HEK293T (cell line): Measurements from ENCODE around the gene SPACA6.

Experiments used
- CTCF ChIA-PET: fragments of 350-600 bp; formaldehyde crosslinking; extraction: SDS; loops from one replicate; lab custom pipeline; 2021; ENCODE audit warnings: antibody characterized with exemption, inconsistent platforms; lab: Yijun Ruan, JAX
- POLR2A ChIA-PET: fragments of 350-600 bp; formaldehyde crosslinking; extraction: SDS; loops from one replicate; lab custom pipeline; 2020; ENCODE audit warnings: antibody characterized with exemption, inconsistent platforms; lab: Yijun Ruan, JAX
- DNase-seq: peaks from one replicate; pipeline ENCODE4 v3.0.0; 2012; ENCODE audit warnings: mixed read lengths; ENCODE audit errors: extremely low spot score
- ARNT ChIP-seq: fragments of 450-650 bp; IDR thresholded peaks from 2 replicates; pipeline ENCODE4 v1.6.1; 2017; ENCODE audit warnings: mild to moderate bottlenecking
- BHLHE40 ChIP-seq: fragments of 450-650 bp; IDR thresholded peaks from 2 replicates; pipeline ENCODE4 v1.6.1; 2016; ENCODE audit warnings: mild to moderate bottlenecking, moderate library complexity, borderline replicate concordance
- CTBP1 ChIP-seq: fragments of 450-650 bp; IDR thresholded peaks from 2 replicates; pipeline ENCODE4 v1.6.1; 2016; ENCODE audit warnings: borderline replicate concordance
- ELF4 ChIP-seq: fragments of 450-650 bp; IDR thresholded peaks from 2 replicates; pipeline ENCODE4 v1.6.1; 2017; ENCODE audit warnings: antibody characterized with exemption
- FOXA1 ChIP-seq: fragments of 450-650 bp; IDR thresholded peaks from 2 replicates; pipeline ENCODE4 v1.6.1; 2016; ENCODE audit warnings: mild to moderate bottlenecking
- FOXK2 ChIP-seq: fragments of 450-650 bp; IDR thresholded peaks from 2 replicates; pipeline ENCODE4 v1.6.1; 2016; ENCODE audit warnings: mild to moderate bottlenecking
- FOXM1 ChIP-seq: fragments of 450-650 bp; IDR thresholded peaks from 2 replicates; pipeline ENCODE4 v1.6.1; 2017; ENCODE audit warnings: mild to moderate bottlenecking, borderline replicate concordance
- HDGF ChIP-seq: fragments of 450-650 bp; IDR thresholded peaks from 2 replicates; pipeline ENCODE4 v1.6.1; 2017; ENCODE audit warnings: antibody characterized with exemption, borderline replicate concordance
- LEF1 ChIP-seq: fragments of 450-650 bp; IDR thresholded peaks from 2 replicates; pipeline ENCODE4 v1.6.1; 2017; ENCODE audit warnings: mild to moderate bottlenecking, borderline replicate concordance
- NFRKB ChIP-seq: fragments of 450-650 bp; IDR thresholded peaks from 2 replicates; pipeline ENCODE4 v1.6.1; 2016; ENCODE audit warnings: mild to moderate bottlenecking, moderate library complexity
- PKNOX1 ChIP-seq: fragments of 450-650 bp; IDR thresholded peaks from 2 replicates; pipeline ENCODE4 v1.6.1; 2016
- SP1 ChIP-seq: fragments of 450-650 bp; IDR thresholded peaks from 2 replicates; pipeline ENCODE4 v1.6.1; 2017
- SUZ12 ChIP-seq: fragments of 450-650 bp; IDR thresholded peaks from 2 replicates; pipeline ENCODE4 v1.6.1; 2016; ENCODE audit warnings: mild to moderate bottlenecking
- TARDBP ChIP-seq: fragments of 450-650 bp; IDR thresholded peaks from 2 replicates; pipeline ENCODE4 v1.6.1; 2016
- ZNF384 ChIP-seq: fragments of 450-650 bp; IDR thresholded peaks from 2 replicates; pipeline ENCODE4 v1.6.1; 2016

Gene SPACA6

GRCh38 chr19:51754770-51755169 is 61.6 kb downstream of the SPACA6 start:
- TF ChIP-seq ARNT (no peak), BHLHE40 (no peak), PKNOX1 (no peak), ZNF384 (no peak), FOXM1 (no peak), FOXA1 (no peak), TARDBP (no peak), SP1 (no peak), ELF4 (no peak), HDGF (no peak), NFRKB (no peak), FOXK2 (no peak), SUZ12 (no peak), CTBP1 (no peak), LEF1 (no peak)
- ChIA-PET CTCF (no interaction called here), POLR2A (no interaction called here)
- DNase-seq: no peak
